Measurements from ENCODE around the gene LTB4R2.

- TF ChIP-seq HMGXB4 (CRISPR knock-in tag; IDR thresholded peaks at IDR 0.05; ENCODE audit: borderline replicate concordance) (no peak), POLR2A (IDR thresholded peaks at IDR 0.05; ENCODE audit: low read length) (no peak), MAX (IDR thresholded peaks at IDR 0.05) (no peak), CTCF (IDR thresholded peaks at IDR 0.05) (no peak), EP300 (IDR thresholded peaks at IDR 0.05) (no peak), CEBPB (IDR thresholded peaks at IDR 0.05) (no peak), KDM1A (IDR thresholded peaks at IDR 0.05; ENCODE audit: low read depth) (no peak), ESRRA (IDR thresholded peaks at IDR 0.05; ENCODE audit: borderline replicate concordance, low read length) (no peak)
Observed at GRCh38 chr14:24279301-24280186, 30.4 kb upstream of the LTB4R2 start.
